GM18907 (cell line): ENCODE data around the gene MAEA.
"Not testable (repeated sequence)": the region's sequence is repeated elsewhere in the genome, so short reads cannot be mapped to it uniquely, and the experiment has no call there.

Experiments used
- ATAC-seq: cut with Tn5 transposase; IDR thresholded peaks from one replicate; pipeline ENCODE4 v1.9.1; 2021; ENCODE audit warnings: mild to moderate bottlenecking, moderate library complexity; ENCODE audit not compliant: unreplicated experiment

MAEA gene

GRCh38 chr4:1318488-1319213 is 29.0 kb downstream of the MAEA start:
- no peak for ATAC-seq

GRCh38 chr4:1321486-1321885 is 31.8 kb downstream of the MAEA start:
- no peak for ATAC-seq

GRCh38 chr4:1321946-1322650 is 32.4 kb downstream of the MAEA start:
- ATAC-seq: no peak

GRCh38 chr4:1323280-1323634 is 33.6 kb downstream of the MAEA start:
- ATAC-seq: no peak

- no peak for ATAC-seq
Observed at GRCh38 chr4:1323635-1324442, 34.1 kb downstream of the MAEA start.

GRCh38 chr4:1324443-1325175 is 34.9 kb downstream of the MAEA start:
- ATAC-seq: not testable (repeated sequence)

- ATAC-seq: no peak
Observed at GRCh38 chr4:1325176-1325480, 35.4 kb downstream of the MAEA start.

- no peak for ATAC-seq
Observed at GRCh38 chr4:1325681-1326635, 36.3 kb downstream of the MAEA start.

- no peak for ATAC-seq
Observed at GRCh38 chr4:1326751-1327525, 37.2 kb downstream of the MAEA start.

GRCh38 chr4:1327526-1328266 is 38.0 kb downstream of the MAEA start:
- no peak for ATAC-seq

- no peak for ATAC-seq
Observed at GRCh38 chr4:1328267-1329155, 38.8 kb downstream of the MAEA start.

GRCh38 chr4:1329408-1330371 is 40.0 kb downstream of the MAEA start:
- no peak for ATAC-seq

- ATAC-seq: no peak
Observed at GRCh38 chr4:1330761-1331590, 41.3 kb downstream of the MAEA start.

- no peak for ATAC-seq
Observed at GRCh38 chr4:1331591-1332353, 42.1 kb downstream of the MAEA start.

- no peak for ATAC-seq
Observed at GRCh38 chr4:1332686-1333085, 43.0 kb downstream of the MAEA start.
